IMR-90 (cell line): ENCODE measurements around the gene RSPH10B2.
"Not testable (repeated sequence)": the region's sequence is repeated elsewhere in the genome, so short reads cannot be mapped to it uniquely, and the experiment has no call there.

Source experiments
- TF ChIP-seq, protein P1 (sequence below): conservative IDR thresholded peaks from 2 replicates; pipeline ENCODE4 v1.5.1; 2012; ENCODE audit warnings: mild to moderate bottlenecking, low read depth, low read length, improper control_type of control experiment
- TF ChIP-seq, protein P2 (sequence below): fragments of 150-350 bp; IDR thresholded peaks from 2 replicates; pipeline ENCODE4 v1.6.1; 2016; ENCODE audit warnings: low read depth, mild to moderate bottlenecking, low read length, moderate library complexity, borderline replicate concordance

DNA sequence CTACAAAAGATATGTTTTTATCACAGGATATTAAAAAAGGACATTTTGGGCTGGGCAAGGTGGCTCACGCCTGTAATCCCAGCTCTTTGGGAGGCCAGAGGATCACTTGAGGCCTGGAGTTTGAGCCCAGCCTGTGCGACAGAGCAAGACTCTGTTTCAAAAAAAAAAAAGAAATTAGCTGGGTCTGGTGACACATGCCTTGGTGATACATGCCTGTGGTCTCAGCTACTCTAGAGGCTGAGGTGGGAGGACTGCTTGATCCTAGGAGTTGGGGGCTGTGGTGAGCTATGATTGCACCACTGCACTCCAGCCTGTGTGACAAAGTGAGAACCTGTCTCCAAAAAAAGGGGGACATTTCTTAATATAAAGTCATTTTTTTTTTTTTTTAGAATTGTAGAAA, 46.4 kb downstream of the RSPH10B2 start:
- TF ChIP-seq, protein P1, sequence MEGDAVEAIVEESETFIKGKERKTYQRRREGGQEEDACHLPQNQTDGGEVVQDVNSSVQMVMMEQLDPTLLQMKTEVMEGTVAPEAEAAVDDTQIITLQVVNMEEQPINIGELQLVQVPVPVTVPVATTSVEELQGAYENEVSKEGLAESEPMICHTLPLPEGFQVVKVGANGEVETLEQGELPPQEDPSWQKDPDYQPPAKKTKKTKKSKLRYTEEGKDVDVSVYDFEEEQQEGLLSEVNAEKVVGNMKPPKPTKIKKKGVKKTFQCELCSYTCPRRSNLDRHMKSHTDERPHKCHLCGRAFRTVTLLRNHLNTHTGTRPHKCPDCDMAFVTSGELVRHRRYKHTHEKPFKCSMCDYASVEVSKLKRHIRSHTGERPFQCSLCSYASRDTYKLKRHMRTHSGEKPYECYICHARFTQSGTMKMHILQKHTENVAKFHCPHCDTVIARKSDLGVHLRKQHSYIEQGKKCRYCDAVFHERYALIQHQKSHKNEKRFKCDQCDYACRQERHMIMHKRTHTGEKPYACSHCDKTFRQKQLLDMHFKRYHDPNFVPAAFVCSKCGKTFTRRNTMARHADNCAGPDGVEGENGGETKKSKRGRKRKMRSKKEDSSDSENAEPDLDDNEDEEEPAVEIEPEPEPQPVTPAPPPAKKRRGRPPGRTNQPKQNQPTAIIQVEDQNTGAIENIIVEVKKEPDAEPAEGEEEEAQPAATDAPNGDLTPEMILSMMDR, result not testable (repeated sequence)
- TF ChIP-seq, protein P2, sequence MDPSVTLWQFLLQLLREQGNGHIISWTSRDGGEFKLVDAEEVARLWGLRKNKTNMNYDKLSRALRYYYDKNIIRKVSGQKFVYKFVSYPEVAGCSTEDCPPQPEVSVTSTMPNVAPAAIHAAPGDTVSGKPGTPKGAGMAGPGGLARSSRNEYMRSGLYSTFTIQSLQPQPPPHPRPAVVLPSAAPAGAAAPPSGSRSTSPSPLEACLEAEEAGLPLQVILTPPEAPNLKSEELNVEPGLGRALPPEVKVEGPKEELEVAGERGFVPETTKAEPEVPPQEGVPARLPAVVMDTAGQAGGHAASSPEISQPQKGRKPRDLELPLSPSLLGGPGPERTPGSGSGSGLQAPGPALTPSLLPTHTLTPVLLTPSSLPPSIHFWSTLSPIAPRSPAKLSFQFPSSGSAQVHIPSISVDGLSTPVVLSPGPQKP, result not testable (repeated sequence)
